Heart left ventricle (tissue), 16 donors: ENCODE data around the gene BTBD19. TPM values are rescaled to one million over a fixed set of nuclear protein-coding genes. Genes with fewer than 3 reads are reported as not detected.

ENCODE experiments used
- ATAC-seq, 4 donors: fragments of 200-7000 bp; cut with Tn5 transposase; one replicate each; pipeline ENCODE4 v1.9.1; 2020 to 2022; ENCODE audit warnings: moderate library complexity in 4 of 4, mild to moderate bottlenecking in 3 of 4, moderate number of reproducible peaks in 1 of 4
- DNase-seq, 5 donors: peaks; one replicate each; pipeline ENCODE4 v3.0.0-alpha.2; 2020
- H3K27ac ChIP-seq, 12 donors: fragments of 200-600 bp; sonication (generic) in 4 of 12; one replicate each; pipeline versions ENCODE4 v1.5.0 to v1.8.0; 2016 to 2022; ENCODE audit warnings: mild to moderate bottlenecking in 2 of 12
- H3K27me3 ChIP-seq, 9 donors: fragments of 200-600 bp; sonication (generic) in 2 of 9; one replicate each; pipeline versions ENCODE4 v1.5.1 to v1.8.0; 2016 to 2022; ENCODE audit warnings: mild to moderate bottlenecking in 3 of 9
- H3K36me3 ChIP-seq, 9 donors: fragments of 200-600 bp; sonication (generic) in 2 of 9; one replicate each; pipeline versions ENCODE4 v1.5.0 to v1.8.0; 2018 to 2022; ENCODE audit warnings: mild to moderate bottlenecking in 2 of 9
- H3K4me1 ChIP-seq, 12 donors: fragments of 200-600 bp; sonication (generic) in 4 of 12; one replicate each; pipeline versions ENCODE4 v1.5.0 to v1.8.0; 2016 to 2022; ENCODE audit warnings: mild to moderate bottlenecking in 3 of 12
- H3K4me3 ChIP-seq, 12 donors: fragments of 200-600 bp; sonication (generic) in 4 of 12; one replicate each; pipeline versions ENCODE4 v1.5.0 to v1.8.0; 2017 to 2022; ENCODE audit warnings: mild to moderate bottlenecking in 9 of 12, moderate library complexity in 4 of 12
- H3K9me3 ChIP-seq, 12 donors: fragments of 200-600 bp; sonication (generic) in 4 of 12; one replicate each; pipeline versions ENCODE4 v1.5.0 to v1.8.0; 2016 to 2022; ENCODE audit warnings: mild to moderate bottlenecking in 1 of 12
- POLR2A ChIP-seq, 2 donors: fragments of 450-650 bp; IDR thresholded peaks; one replicate each; pipeline ENCODE4 v1.6.1; 2017; ENCODE audit warnings: antibody characterized with exemption in 2 of 2, mild to moderate bottlenecking in 2 of 2, moderate library complexity in 2 of 2
- WGBS, 4 donors: extraction: QIAGEN DNeasy Blood & Tissue Kit in 2 of 4; methylation state at CpG; one replicate each; pipeline versions ENCODE4 v1.1.5 to v1.1.7; 2013 to 2018; 5-methylcytosine and 5-hydroxymethylcytosine counted together
- intact Hi-C, 10 donors: fragments of 100-400 bp; cut with DNase I; formaldehyde crosslinking; loops; one replicate each; pipeline versions ENCODE4 v1.11.1 to v1.14.2; 2022
- polyA plus RNA-seq, 2 donors: library from polyadenylated mRNA; stranded (reverse); fragments of 200-250 nt; gene quantifications; one replicate each; pipeline ENCODE4 v1.2.3, GENCODE V29; 2013
- total RNA-seq, 9 donors: library from RNA; depleted of rRNA in 2 of 9; stranded (reverse); fragments of >200 nt in 2 of 9; fragmentation: NEBNext Ultra II Directional in 3 of 9; extraction: Animal tissue kit (Norgen Biotek cat#: 25700) in 3 of 9; gene quantifications; one replicate each; pipeline versions ENCODE4 v1.1.0 to v1.2.4, GENCODE V29; 2016 to 2023
- TF ChIP-seq, protein P1 (sequence below), 12 donors: fragments of 200-600 bp; sonication (generic) in 4 of 12; IDR thresholded peaks; one replicate each; pipeline versions ENCODE4 v1.5.0 to v1.8.0; 2018 to 2022; ENCODE audit warnings: antibody characterized with exemption in 12 of 12, mild to moderate bottlenecking in 5 of 12
- donor health status: ischemic (EF 13 %, LVEDD 7.1; RV severe dilation, severe dysfunction).
- donor health status: healthy with polysubstance abuse.
- donor health status: DM: no; HTN: yes; CAD: no.
- donor health status: DM: no; HTN: no; CAD: no.
- donor health status: ischemic (EF 25% LVEDD 6.9; RV normal size, moderate dysfunction).
- donor health status: ischemic (EF 25% LVEDD 5.7; RV mildly dilated, moderate dysfunction).
- donor health status: healthy.
- donor health status: DM: yes; HTN: yes; CAD: no.
- donor health status: ischemic (EF 35%, LVEDD 5.7; RV mildly dilated, moderate dysfunction).
- donor health status: nonischemic (EF 11% LVEDD 7.7; RV severe dilation, severe dysfunction).
- donor health status: DM: yes; HTN: yes; CAD: no.
- donor health status: PGD.
- donor health status: ischemic (EF 29% LVEDD 5.4; RV normal size, mild dysfunction).
- donor health status: nonischemic (EF 23%, LVEDD 6.1; RV moderate dilation, normal function).

Gene BTBD19
- total and polyA plus RNA-seq, 11 donors = 0.56 to 7.4 (median 2.8) TPM

DNA sequence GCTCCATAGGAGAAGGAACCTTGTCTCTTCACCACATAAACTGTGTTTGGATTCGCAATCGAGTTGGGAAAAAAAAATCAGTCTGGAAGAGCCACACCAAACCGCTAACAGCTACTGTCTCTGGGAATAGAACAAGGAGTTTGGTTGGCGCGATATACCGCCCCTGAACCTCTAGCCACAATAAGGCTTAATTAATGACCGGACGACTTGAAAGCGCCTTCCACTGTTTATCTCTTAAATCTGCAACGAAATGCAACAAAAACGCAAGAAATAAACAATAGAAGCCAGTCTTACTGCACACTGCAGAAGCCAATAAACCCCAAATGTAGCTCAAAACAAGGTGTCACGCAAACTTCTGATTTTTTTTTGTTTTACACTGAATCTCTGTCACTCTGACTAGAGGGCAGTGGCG, 10.9 kb downstream of the BTBD19 start:
- peak in 3 of 4 donors; percentile 2 to 14 (median 3) for ATAC-seq

DNA sequence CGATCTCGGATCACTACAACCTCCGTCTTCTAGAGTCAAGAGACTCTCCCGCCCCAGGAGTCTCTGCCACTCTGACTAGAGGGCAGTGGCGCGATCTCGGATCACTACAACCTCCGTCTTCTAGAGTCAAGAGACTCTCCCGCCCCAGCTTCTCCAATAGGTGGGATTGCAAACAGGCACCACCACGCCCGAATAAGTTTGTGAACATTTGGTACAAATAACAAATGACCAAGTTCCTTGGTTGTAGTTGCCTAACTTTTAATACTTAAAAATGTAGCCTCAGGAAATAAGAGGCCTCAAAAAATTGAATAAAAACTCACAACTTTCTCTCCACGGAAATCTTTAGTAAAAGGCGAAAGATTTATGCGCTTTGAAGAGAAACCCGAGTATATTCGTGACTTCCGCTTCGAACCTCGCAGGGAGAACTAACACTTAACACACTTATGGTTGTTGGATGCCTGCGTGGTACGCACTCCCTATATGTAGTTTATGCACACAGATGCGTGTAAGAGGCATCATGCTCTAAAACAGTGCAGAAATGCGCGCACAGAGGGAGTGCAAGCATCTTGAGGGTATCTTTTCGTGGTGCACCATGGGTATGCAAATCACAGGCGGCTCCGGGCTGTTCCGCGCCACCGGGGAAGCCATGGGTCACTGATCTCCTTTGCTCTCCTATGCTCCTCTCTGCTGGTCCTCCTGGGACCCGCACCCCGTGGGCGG, 11.4 kb downstream of the BTBD19 start:
- TF ChIP-seq, protein P1, sequence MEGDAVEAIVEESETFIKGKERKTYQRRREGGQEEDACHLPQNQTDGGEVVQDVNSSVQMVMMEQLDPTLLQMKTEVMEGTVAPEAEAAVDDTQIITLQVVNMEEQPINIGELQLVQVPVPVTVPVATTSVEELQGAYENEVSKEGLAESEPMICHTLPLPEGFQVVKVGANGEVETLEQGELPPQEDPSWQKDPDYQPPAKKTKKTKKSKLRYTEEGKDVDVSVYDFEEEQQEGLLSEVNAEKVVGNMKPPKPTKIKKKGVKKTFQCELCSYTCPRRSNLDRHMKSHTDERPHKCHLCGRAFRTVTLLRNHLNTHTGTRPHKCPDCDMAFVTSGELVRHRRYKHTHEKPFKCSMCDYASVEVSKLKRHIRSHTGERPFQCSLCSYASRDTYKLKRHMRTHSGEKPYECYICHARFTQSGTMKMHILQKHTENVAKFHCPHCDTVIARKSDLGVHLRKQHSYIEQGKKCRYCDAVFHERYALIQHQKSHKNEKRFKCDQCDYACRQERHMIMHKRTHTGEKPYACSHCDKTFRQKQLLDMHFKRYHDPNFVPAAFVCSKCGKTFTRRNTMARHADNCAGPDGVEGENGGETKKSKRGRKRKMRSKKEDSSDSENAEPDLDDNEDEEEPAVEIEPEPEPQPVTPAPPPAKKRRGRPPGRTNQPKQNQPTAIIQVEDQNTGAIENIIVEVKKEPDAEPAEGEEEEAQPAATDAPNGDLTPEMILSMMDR (IDR thresholded peaks at IDR 0.05) = peak in 3 of 12 donors; percentile 8 to 26 (median 10)
- peak; percentile 52 to 61 for TF ChIP-seq POLR2A (IDR thresholded peaks at IDR 0.05)
- Histone ChIP-seq H3K27me3 (no peaks in the 10 kb centered on the region), H3K36me3 (peaks cover 0 to 15% (median 4%) of the 10 kb centered on the region in 9 donors), H3K27ac (peak overlapping the region; percentile 85 to 100 (median 94)), H3K4me3 (peak overlapping the region; percentile 32 to 79 (median 64)), H3K9me3 (no peaks in the 10 kb centered on the region), H3K4me1 (peaks cover 0 to 33% (median 15%) of the 10 kb centered on the region in 12 donors)
- WGBS, 4 donors = 0 to 4% (median 1%) methylated on average over 22 to 33 of the region's 33 CpGs
- ATAC-seq (peak; percentile 89 to 93 (median 89)), DNase-seq (peak; percentile 82 to 90 (median 85))
- intact Hi-C loops = loop anchor here in 4 of 10 donors (2.0 to 10.0 kb wide), 3 partner anchors 19 to 85 kb away; partner anchors contain the start of genes PLK3 (in 2 of the 4), KIF2C (in 1 of the 4) and RNU5D-1 (in 1 of the 4)

More for the DNA sequence above, 10.9 kb downstream of the BTBD19 start:
- Histone ChIP-seq H3K27ac (peak overlapping the region; percentile 85 to 100 (median 94)), H3K4me3 (peak overlapping the region in 11 of 12 donors; percentile 32 to 79 (median 64)), H3K9me3 (no peaks in the 10 kb centered on the region), H3K4me1 (peaks cover 0 to 38% (median 17%) of the 10 kb centered on the region in 12 donors), H3K27me3 (no peaks in the 10 kb centered on the region), H3K36me3 (peaks cover 0 to 18% (median 5%) of the 10 kb centered on the region in 9 donors)
- intact Hi-C loops = loop anchor here in 1 of 10 donors (10.0 kb wide), 1 partner anchor 84 kb away; the partner anchor contains the start of genes KIF2C and RNU5D-1
- DNase-seq = peak in 2 of 5 donors; percentile 17 to 19
- TF ChIP-seq POLR2A (IDR thresholded peaks at IDR 0.05) = no peak
- TF ChIP-seq, protein P1 (IDR thresholded peaks at IDR 0.05) = peak in 2 of 12 donors; percentile 7 to 17
- WGBS, 4 donors = 1 to 7% (median 3%) methylated on average over 13 of the region's 13 CpGs

DNA sequence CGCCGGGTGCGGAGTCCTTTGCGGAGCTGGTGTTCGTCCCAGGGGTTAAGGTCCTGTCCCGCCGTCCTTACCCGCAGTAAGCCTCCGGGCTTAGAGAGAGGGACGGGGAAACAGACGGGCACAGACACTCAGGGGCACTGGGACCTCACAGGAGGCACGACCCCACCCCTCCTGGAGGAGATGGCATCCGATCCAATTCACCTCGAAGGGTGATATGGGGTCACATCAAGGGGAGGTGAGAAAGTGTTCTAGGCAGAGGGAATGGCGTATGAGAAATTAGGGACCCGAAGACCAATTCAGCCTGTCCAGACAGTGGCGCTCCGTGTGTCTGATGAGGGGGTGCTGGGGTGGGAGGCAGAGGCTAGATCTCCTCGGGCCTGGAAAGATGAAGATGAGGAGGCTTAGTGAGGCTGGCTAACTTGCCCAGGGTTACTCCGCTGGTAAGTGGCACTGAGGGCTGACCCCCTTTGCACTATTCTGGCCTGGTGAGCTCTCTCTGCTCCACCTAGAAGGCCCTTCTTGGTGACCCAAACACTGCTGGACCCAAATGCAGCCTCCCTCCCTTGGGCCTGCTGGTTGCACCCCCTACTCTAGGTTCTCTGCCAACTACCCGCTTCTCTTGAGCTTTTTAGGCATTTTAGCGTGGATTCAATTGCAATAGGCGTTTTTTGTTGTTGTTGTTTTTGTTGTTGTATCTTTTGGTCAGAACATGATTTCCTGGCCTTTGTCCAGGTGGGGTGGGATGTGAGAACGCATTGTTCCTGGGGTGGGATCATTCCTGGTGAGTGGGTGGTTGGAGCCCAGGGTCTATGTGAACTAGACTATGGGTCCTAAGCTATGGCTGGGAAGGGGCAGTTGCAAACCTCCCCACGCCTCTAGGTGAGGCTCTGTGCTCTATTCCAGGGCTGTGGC, 12.3 kb downstream of the BTBD19 start:
- no peaks in the 10 kb centered on the region for H3K27me3 ChIP-seq
- 23 to 38% (median 26%) methylated on average over 16 to 25 of the region's 25 CpGs for WGBS, 4 donors
- DNase-seq (peak in 2 of 5 donors; percentile 30 to 52), ATAC-seq (peak; percentile 3 to 37 (median 32))
- H3K4me3 ChIP-seq = peak overlapping the region; percentile 32 to 79 (median 64)
- H3K36me3 ChIP-seq = peaks cover 0 to 6% (median 0%) of the 10 kb centered on the region in 9 donors
- peak overlapping the region; percentile 85 to 100 (median 94) for H3K27ac ChIP-seq
- H3K9me3 ChIP-seq = no peaks in the 10 kb centered on the region
- intact Hi-C loops = loop anchor here in 3 of 10 donors (2.0 kb wide), 2 partner anchors 20 to 22 kb away; partner anchors contain the start of gene PLK3 (in 2 of the 3)
- peaks cover 0 to 30% (median 15%) of the 10 kb centered on the region in 12 donors for H3K4me1 ChIP-seq
- no peak for TF ChIP-seq POLR2A (IDR thresholded peaks at IDR 0.05)
- TF ChIP-seq, protein P1 (IDR thresholded peaks at IDR 0.05) = peak in 1 of 12 donors; percentile 11
